Measurements from ENCODE around the gene SHF.
A peak's percentile ranks its signal among the peaks of the same experiment; 100 is the strongest.

The SHF gene

GRCh38 chr15:45128971-45129639 lies 58.7 kb downstream of the SHF start:
- DNase-seq (ENCODE audit: low read depth in 3 of 3), result no peak

- no peak for DNase-seq (ENCODE audit: low read depth in 3 of 3)
Observed at GRCh38 chr15:45126535-45127158, 61.1 kb downstream of the SHF start.

- no peak for DNase-seq (ENCODE audit: low read depth in 3 of 3)
Observed at GRCh38 chr15:45123397-45123796, 64.4 kb downstream of the SHF start.

- no peak for DNase-seq (ENCODE audit: low read depth in 3 of 3)
Observed at GRCh38 chr15:45122719-45123118, 65.0 kb downstream of the SHF start.

- DNase-seq (ENCODE audit: low read depth in 3 of 3), result no peak
Observed at GRCh38 chr15:45121706-45122417, 65.9 kb downstream of the SHF start.

GRCh38 chr15:45121020-45121419 lies 66.7 kb downstream of the SHF start:
- no peak for DNase-seq (ENCODE audit: low read depth in 3 of 3)

GRCh38 chr15:45120081-45120972 lies 67.4 kb downstream of the SHF start:
- no peak for DNase-seq (ENCODE audit: low read depth in 3 of 3)

GRCh38 chr15:45118996-45119395 lies 68.8 kb downstream of the SHF start:
- DNase-seq (ENCODE audit: low read depth in 3 of 3), result no peak

GRCh38 chr15:45118131-45118588 lies 69.6 kb downstream of the SHF start:
- peak; percentile 64 to 83 (median 79) for DNase-seq (ENCODE audit: low read depth in 3 of 3)

- no peak for DNase-seq (ENCODE audit: low read depth in 3 of 3)
Observed at GRCh38 chr15:45117308-45118130, 70.2 kb downstream of the SHF start.

Measured in stimulated activated CD4-positive, alpha-beta T cell treated with anti-CD3 and anti-CD28 coated beads, TNF-alpha, amount 100 ng/mL, for 48 hours (primary cell).